HG03175 (cell line): Measurements from ENCODE around the gene CTSW.

Source experiments
- ATAC-seq: cut with Tn5 transposase; IDR thresholded peaks from one replicate; pipeline ENCODE4 v1.9.1; 2021; ENCODE audit warnings: mild to moderate bottlenecking, moderate library complexity; ENCODE audit not compliant: unreplicated experiment

Gene CTSW

DNA sequence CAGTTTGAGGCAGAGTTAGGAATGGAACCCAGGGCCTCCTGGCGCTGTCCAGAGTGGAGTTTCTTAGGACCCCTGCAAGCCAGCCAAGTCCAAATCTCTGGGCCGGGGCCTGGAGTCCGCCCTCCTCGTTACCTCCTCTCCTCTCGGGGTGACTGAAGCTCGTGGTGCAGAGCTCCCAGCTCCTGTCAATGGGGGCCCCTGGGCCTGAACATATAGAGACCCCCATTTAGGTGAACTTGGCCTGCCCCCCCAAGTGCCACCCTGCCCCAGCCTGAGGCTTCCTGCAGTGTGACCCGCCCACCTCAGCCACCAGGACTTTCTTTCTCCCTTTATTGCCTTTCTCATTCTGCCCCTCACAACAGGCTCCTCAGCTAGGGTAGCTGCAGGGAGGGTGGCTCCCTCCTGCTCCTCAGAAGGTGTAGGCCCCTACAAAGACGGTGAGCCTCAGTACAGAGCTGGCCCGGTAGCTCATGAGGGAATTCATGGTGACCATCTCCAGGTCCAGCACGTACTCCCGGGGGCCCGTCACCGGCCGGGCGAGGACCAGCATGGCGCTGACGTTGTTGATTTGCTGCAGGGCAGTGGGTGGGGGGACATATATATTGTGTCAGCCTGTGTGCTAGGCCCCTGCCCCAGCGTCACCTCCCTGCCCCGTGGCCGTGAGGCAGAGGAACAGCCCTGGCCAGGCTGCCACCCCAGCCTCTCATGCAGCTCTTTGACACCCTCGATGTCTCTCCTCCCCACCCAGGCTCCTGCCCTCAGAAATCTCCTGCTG is 12.9 kb upstream of the CTSW start:
- no peak for ATAC-seq

DNA sequence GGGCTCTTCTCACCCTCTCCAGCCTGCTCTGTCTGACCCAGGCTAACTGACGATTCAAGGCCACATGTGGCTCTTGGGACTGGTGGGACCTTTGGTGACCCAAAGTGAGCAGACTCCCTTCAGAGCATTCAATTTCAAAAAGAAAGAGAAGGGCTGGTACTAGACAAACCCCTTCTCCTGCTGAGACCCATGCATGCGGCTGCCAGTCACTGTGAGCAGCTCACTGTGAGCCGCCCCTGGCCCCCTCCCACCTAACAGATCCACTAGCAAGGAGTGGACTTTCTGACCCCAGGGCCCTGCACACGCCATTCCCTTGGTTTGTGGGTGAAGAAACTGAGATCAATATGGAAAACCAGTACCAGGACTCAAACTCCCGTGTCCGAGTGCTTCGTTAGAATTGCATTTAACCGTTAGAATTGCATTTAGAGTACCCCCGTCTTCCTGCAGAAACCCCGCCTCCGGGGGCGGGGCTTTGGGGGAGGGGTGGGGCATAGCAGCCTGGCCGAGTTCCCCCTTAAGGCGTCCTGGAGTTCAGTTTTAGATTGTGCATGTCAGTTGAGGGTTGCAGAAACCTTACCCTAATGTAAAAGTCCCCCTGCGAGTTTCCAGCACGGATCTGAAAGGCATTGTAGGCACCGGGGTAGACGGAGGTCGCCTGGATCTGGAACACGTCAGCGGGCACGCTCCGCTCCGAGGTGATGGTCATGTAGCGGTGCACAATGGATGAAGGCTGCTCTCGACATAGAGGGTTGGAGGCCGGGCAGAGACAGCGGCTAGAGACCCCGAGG is 12.2 kb upstream of the CTSW start:
- ATAC-seq = no peak

- ATAC-seq = no peak
These were observed 11.5 kb upstream of the CTSW start for GRCh38 chr11:65868076-65868667.

DNA sequence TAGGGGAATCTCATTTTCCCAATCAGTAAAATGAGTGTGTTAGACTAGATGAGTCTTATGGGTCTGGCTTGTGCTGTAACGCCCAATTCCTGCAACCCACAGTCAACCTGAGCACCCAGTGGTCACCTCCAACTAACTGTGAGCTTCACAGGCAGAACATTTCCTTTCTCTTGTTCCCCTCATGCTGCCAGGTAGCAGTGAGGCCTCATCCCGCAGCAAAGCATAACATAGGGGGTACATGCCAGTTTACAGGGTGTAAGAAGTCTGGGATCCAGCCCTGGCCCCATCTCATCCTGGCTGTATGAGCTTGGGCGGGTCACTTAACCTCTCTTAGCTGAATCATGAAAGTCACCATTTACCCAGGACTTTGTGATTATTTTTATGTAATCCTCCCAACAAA is 10.7 kb upstream of the CTSW start:
- ATAC-seq = no peak

DNA sequence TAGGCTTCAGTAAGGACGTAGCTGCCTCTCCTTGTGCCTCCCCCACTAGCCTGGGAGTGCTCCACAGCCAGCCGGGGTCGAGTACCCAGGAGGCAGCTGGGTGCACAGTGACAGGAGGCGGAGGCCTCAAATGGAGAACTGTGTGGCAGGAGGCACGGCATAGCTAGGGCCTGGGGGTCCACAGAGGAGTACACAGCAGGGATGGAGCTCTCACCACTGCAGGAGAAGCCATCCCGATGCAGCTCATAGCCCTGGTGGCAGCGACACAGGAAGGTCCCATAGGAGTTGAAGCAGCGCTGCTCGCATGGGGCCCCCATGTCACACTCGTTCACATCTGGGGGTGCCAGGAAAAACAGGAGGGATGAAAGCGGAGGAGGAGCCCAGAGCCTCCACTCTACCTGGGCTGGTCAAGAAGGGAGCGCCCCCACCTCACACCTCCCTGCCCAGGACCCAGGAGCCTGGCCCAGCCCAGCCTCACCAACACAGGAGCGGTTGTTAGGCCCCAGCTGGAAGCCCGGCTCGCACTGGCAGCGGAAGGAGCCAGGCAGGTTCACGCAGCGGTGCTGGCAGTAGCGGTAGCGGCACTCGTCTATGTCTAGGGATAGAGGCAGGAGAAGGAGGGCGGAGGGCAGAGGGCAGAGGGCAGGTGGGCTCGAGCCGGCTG is 9.9 kb upstream of the CTSW start:
- ATAC-seq = no peak

GRCh38 chr11:65870307-65870658 is 9.4 kb upstream of the CTSW start:
- ATAC-seq = no peak

DNA sequence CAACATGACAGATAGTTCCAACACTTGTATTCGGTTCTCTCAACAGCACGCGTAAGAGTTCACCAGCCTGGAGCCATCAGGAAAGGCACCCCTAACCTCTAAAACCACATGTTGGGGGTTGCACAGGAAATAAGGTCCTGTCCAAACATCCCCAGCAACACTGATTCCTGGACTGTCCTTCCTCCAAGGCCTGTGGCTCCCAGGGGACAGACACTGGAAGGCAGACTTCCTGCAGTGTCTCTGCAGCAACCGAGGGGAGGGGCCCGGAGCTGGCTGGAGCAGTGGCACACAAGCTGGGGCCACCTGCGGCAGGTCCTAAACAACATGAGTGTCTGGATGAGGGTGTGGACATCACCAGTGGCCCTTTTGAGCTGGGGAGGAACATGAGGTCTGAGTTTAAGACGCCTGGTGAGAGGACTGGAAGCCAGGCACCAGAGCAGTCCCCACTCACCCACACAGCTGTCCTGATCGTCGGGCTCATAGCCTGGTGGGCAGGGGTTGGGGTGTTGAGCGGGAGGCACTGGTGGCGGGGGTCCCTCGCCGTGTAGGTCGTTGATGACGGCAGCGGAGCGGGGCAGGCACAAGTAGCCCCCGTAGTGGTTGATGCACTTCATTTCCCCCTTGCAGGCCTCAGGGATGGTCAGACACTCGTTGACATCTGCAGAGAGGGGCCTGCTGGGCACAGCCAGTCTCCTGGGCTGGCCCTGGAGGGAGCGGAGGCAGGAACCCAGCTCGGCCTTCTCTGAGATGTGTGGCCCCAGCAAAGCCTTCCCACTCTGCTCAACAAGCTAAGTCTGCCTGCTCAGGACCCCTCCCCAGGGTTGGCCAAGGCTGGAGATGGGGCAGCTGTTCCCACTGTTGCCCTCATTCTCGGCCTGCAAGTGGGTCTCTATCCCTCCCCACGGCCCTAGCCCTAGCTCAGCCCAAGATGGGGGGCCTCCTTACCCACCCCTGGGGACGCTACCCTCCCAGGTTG is 8.6 kb upstream of the CTSW start:
- no peak for ATAC-seq

- no peak for ATAC-seq
These were observed 7.7 kb upstream of the CTSW start for GRCh38 chr11:65871811-65872548.

GRCh38 chr11:65872586-65873317 is 6.9 kb upstream of the CTSW start, which contains the start of gene EFEMP2:
TSS of gene EFEMP2 (minus strand) at chr11:65872800. CDS start at chr11:65872354, 446 bp downstream.
- no peak for ATAC-seq

- peak; percentile 82 for ATAC-seq
These were observed 6.1 kb upstream of the CTSW start for GRCh38 chr11:65873318-65874156.

- no peak for ATAC-seq
These were observed 390 bp downstream of the CTSW start for GRCh38 chr11:65880027-65880426.

DNA sequence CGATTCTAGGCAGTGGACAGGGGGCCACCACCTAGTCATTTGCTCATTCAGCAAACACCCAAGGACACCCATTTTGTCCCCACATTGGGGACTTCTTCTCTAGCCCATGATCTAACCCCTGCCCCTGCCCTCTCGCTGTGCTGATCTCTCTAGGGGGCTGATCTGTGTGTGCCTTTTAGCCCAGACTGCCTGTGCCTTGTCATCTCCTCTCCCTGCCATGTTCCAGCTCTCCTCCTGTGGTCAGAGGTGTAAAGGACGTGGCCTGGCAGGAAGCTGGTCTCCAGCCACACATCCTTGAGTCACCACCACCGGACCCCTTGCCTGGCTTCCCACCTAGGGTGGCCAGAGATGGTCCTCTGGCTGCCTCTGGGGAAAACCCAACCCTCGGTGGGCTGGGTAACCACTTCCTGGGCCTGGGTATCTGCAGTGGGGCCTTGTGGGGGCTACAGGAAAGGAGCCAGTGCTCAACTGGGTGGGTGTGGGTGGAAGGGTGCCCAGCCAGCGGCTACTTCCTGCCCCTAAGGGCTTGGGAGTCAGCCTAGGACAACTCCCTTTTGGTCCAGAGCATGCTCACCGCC is 1.3 kb downstream of the CTSW start:
- no peak for ATAC-seq

GRCh38 chr11:65882120-65883057 is 2.8 kb downstream of the CTSW start:
- no peak for ATAC-seq

DNA sequence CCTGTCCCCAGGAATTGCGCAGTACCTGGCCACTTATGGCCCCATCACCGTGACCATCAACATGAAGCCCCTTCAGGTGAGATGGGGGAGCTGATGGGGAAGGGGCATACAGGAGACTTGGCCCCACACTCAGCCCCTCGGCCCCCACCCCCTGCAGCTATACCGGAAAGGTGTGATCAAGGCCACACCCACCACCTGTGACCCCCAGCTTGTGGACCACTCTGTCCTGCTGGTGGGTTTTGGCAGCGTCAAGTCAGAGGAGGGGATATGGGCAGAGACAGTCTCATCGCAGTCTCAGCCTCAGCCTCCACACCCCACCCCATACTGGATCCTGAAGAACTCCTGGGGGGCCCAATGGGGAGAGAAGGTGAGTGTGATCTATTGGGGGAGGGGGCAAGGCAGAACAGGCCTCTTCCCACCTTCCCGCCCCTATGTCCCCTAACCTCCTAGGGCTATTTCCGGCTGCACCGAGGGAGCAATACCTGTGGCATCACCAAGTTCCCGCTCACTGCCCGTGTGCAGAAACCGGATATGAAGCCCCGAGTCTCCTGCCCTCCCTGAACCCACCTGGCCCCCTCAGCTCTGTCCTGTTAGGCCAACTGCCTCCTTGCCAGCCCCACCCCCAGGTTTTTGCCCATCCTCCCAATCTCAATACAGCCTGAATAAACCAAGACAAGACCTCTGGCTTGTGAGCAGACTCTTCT is 3.6 kb downstream of the CTSW start:
- no peak for ATAC-seq

GRCh38 chr11:65883786-65884715 is 4.4 kb downstream of the CTSW start:
- ATAC-seq = no peak
